Activated naive CD8-positive, alpha-beta T cell treated with anti-CD3 and anti-CD28 coated beads, Interleukin-2, amount 10 ng/mL, durations not matched to agents 7 days and 5 days (primary cell): ENCODE data around the gene IL24. TPM values are rescaled to one million over a fixed set of nuclear protein-coding genes. Genes with fewer than 3 reads are reported as not detected.

ENCODE experiments used
- ATAC-seq: fragments of 150-1000 bp; cut with Tn5 transposase; one replicate; pipeline ENCODE4 v1.10.0; 2021; ENCODE audit warnings: low read depth, moderate library complexity
- POLR2A ChIA-PET: fragments of 350-600 bp; sonication (Branson Sonifier 250); formaldehyde crosslinking; loops from one replicate; lab custom pipeline; 2021; ENCODE audit warnings: antibody characterized with exemption; lab: Charles Lee
- DNase-seq: peaks from one replicate; pipeline ENCODE4 v3.0.0; 2021
- H3K27ac Mint-ChIP-seq: one replicate; pipeline ENCODE4 v1.8.0; 2022; ENCODE audit warnings: mild to moderate bottlenecking, mixed read lengths
- H3K27me3 Mint-ChIP-seq: one replicate; pipeline ENCODE4 v1.8.0; 2022; ENCODE audit warnings: mild to moderate bottlenecking, moderate library complexity, mixed read lengths
- H3K36me3 Mint-ChIP-seq: one replicate; pipeline ENCODE4 v1.8.0; 2021; ENCODE audit warnings: mild to moderate bottlenecking, mixed read lengths
- H3K4me1 Mint-ChIP-seq: one replicate; pipeline ENCODE4 v1.8.0; 2021; ENCODE audit warnings: mixed read lengths
- H3K4me3 Mint-ChIP-seq: one replicate; pipeline ENCODE4 v1.8.0; 2022; ENCODE audit warnings: mild to moderate bottlenecking, moderate library complexity, mixed read lengths
- H3K9me3 Mint-ChIP-seq: one replicate; pipeline ENCODE4 v1.8.0; 2021; ENCODE audit warnings: mixed read lengths
- total RNA-seq, 2 experiments: library from RNA; stranded (reverse); gene quantifications; one replicate each; pipeline ENCODE4 v1.2.3, GENCODE V29; 2021

IL24 gene
- total RNA-seq, 2 experiments from 2014 or later, result not detected

- H3K27ac Mint-ChIP-seq, result no peak overlapping the region
- POLR2A ChIA-PET, result no interaction called here
- H3K9me3 Mint-ChIP-seq, result peaks cover 3% of the 10 kb centered on the region
- DNase-seq, result no peak
- ATAC-seq, result no peak
- H3K4me3 Mint-ChIP-seq, result no peak overlapping the region
- H3K36me3 Mint-ChIP-seq, result peaks cover 2% of the 10 kb centered on the region
- H3K27me3 Mint-ChIP-seq, result no peaks in the 10 kb centered on the region
- H3K4me1 Mint-ChIP-seq, result peaks cover 11% of the 10 kb centered on the region
Observed at GRCh38 chr1:206887701-206888100, 9.5 kb upstream of the IL24 start.

- DNase-seq, result no peak
- POLR2A ChIA-PET, result interaction anchor here (0.6 kb wide), 1 partner anchor 121 kb away, joined by 4 read pairs; no protein-coding TSS in a partner anchor
- H3K4me3 Mint-ChIP-seq, result no peak overlapping the region
- H3K9me3 Mint-ChIP-seq, result peaks cover 3% of the 10 kb centered on the region
- no peak overlapping the region for H3K27ac Mint-ChIP-seq
- no peaks in the 10 kb centered on the region for H3K27me3 Mint-ChIP-seq
- peaks cover 13% of the 10 kb centered on the region for H3K4me1 Mint-ChIP-seq
- peaks cover 2% of the 10 kb centered on the region for H3K36me3 Mint-ChIP-seq
- no peak for ATAC-seq
Observed at GRCh38 chr1:206890125-206891060, 6.8 kb upstream of the IL24 start.

- POLR2A ChIA-PET, result interaction anchor here (0.6 kb wide), 1 partner anchor 120 kb away, joined by 4 read pairs; no protein-coding TSS in a partner anchor
- Mint-ChIP-seq H3K27ac (no peak overlapping the region), H3K4me3 (no peak overlapping the region), H3K27me3 (no peaks in the 10 kb centered on the region), H3K36me3 (peaks cover 2% of the 10 kb centered on the region), H3K9me3 (peaks cover 3% of the 10 kb centered on the region), H3K4me1 (peaks cover 13% of the 10 kb centered on the region)
- ATAC-seq (no peak), DNase-seq (no peak)
Observed at GRCh38 chr1:206891412-206891811, 5.8 kb upstream of the IL24 start.

GRCh38 chr1:206892351-206892984, 4.8 kb upstream of the IL24 start:
- Mint-ChIP-seq H3K36me3 (peaks cover 2% of the 10 kb centered on the region), H3K9me3 (peaks cover 3% of the 10 kb centered on the region), H3K4me3 (no peak overlapping the region), H3K27ac (no peak overlapping the region), H3K27me3 (no peaks in the 10 kb centered on the region), H3K4me1 (peaks cover 13% of the 10 kb centered on the region)
- POLR2A ChIA-PET, result interaction anchor here (0.6 kb wide), 1 partner anchor 252 kb away, joined by 4 read pairs; no protein-coding TSS in a partner anchor
- DNase-seq, result no peak
- no peak for ATAC-seq

- Mint-ChIP-seq H3K9me3 (peaks cover 3% of the 10 kb centered on the region), H3K27ac (no peak overlapping the region), H3K27me3 (no peaks in the 10 kb centered on the region), H3K4me1 (peaks cover 11% of the 10 kb centered on the region), H3K36me3 (no peaks in the 10 kb centered on the region), H3K4me3 (no peak overlapping the region)
- ATAC-seq, result no peak
- DNase-seq, result no peak
- POLR2A ChIA-PET, result no interaction called here
Observed at GRCh38 chr1:206893380-206893779, 3.9 kb upstream of the IL24 start.

- no peak overlapping the region for H3K4me3 Mint-ChIP-seq
- peaks cover 3% of the 10 kb centered on the region for H3K9me3 Mint-ChIP-seq
- H3K36me3 Mint-ChIP-seq, result no peaks in the 10 kb centered on the region
- no peak overlapping the region for H3K27ac Mint-ChIP-seq
- peaks cover 8% of the 10 kb centered on the region for H3K4me1 Mint-ChIP-seq
- ATAC-seq (no peak), DNase-seq (no peak)
- H3K27me3 Mint-ChIP-seq, result no peaks in the 10 kb centered on the region
- POLR2A ChIA-PET, result no interaction called here
Observed at GRCh38 chr1:206895325-206895724, 1.9 kb upstream of the IL24 start.

GRCh38 chr1:206895837-206896242, 1.4 kb upstream of the IL24 start:
- H3K4me1 Mint-ChIP-seq, result peaks cover 5% of the 10 kb centered on the region
- peaks cover 1% of the 10 kb centered on the region for H3K36me3 Mint-ChIP-seq
- POLR2A ChIA-PET, result interaction anchor here (1.2 kb wide), 1 partner anchor 14 kb away, joined by 3 read pairs; no protein-coding TSS in a partner anchor
- DNase-seq (no peak), ATAC-seq (no peak)
- H3K9me3 Mint-ChIP-seq, result peaks cover 3% of the 10 kb centered on the region
- no peaks in the 10 kb centered on the region for H3K27me3 Mint-ChIP-seq
- no peak overlapping the region for H3K4me3 Mint-ChIP-seq
- H3K27ac Mint-ChIP-seq, result no peak overlapping the region

- Mint-ChIP-seq H3K4me1 (peaks cover 2% of the 10 kb centered on the region), H3K9me3 (no peaks in the 10 kb centered on the region), H3K36me3 (peaks cover 3% of the 10 kb centered on the region), H3K27me3 (no peaks in the 10 kb centered on the region), H3K27ac (no peak overlapping the region), H3K4me3 (no peak overlapping the region)
- ATAC-seq (no peak), DNase-seq (no peak)
- POLR2A ChIA-PET, result interaction anchor here (1.0 to 1.2 kb wide), 2 partner anchors 10 to 13 kb away, joined by 3 to 4 read pairs; no protein-coding TSS in a partner anchor
Observed at GRCh38 chr1:206896261-206896660, 982 bp upstream of the IL24 start.

- Mint-ChIP-seq H3K4me1 (peaks cover 2% of the 10 kb centered on the region), H3K27me3 (no peaks in the 10 kb centered on the region), H3K36me3 (peaks cover 4% of the 10 kb centered on the region), H3K27ac (no peak overlapping the region), H3K4me3 (no peak overlapping the region), H3K9me3 (no peaks in the 10 kb centered on the region)
- POLR2A ChIA-PET, result interaction anchor here (0.7 kb wide), 1 partner anchor 138 kb away, joined by 3 read pairs; no protein-coding TSS in a partner anchor
- DNase-seq (no peak), ATAC-seq (no peak)
Observed at GRCh38 chr1:206898089-206898914, 1.1 kb downstream of the IL24 start.

- H3K4me3 Mint-ChIP-seq, result no peak overlapping the region
- H3K36me3 Mint-ChIP-seq, result peaks cover 11% of the 10 kb centered on the region
- H3K4me1 Mint-ChIP-seq, result peaks cover 2% of the 10 kb centered on the region
- no peaks in the 10 kb centered on the region for H3K27me3 Mint-ChIP-seq
- no peak for DNase-seq
- H3K9me3 Mint-ChIP-seq, result no peaks in the 10 kb centered on the region
- POLR2A ChIA-PET, result no interaction called here
- no peak overlapping the region for H3K27ac Mint-ChIP-seq
- ATAC-seq, result no peak
Observed at GRCh38 chr1:206898915-206899431, 1.7 kb downstream of the IL24 start.

- H3K36me3 Mint-ChIP-seq, result peaks cover 19% of the 10 kb centered on the region
- H3K27me3 Mint-ChIP-seq, result no peaks in the 10 kb centered on the region
- POLR2A ChIA-PET, result interaction anchor here (0.6 to 0.7 kb wide), 2 partner anchors 15 to 471 kb away, joined by 3 read pairs; no protein-coding TSS in a partner anchor
- DNase-seq (no peak), ATAC-seq (no peak)
- H3K4me1 Mint-ChIP-seq, result peaks cover 3% of the 10 kb centered on the region
- no peak overlapping the region for H3K4me3 Mint-ChIP-seq
- H3K9me3 Mint-ChIP-seq, result no peaks in the 10 kb centered on the region
- no peak overlapping the region for H3K27ac Mint-ChIP-seq
Observed at GRCh38 chr1:206899717-206900116, 2.5 kb downstream of the IL24 start.

GRCh38 chr1:206900149-206900548, 2.9 kb downstream of the IL24 start:
- Mint-ChIP-seq H3K9me3 (no peaks in the 10 kb centered on the region), H3K27me3 (no peaks in the 10 kb centered on the region), H3K4me1 (peaks cover 7% of the 10 kb centered on the region), H3K4me3 (no peak overlapping the region), H3K27ac (no peak overlapping the region), H3K36me3 (peaks cover 23% of the 10 kb centered on the region)
- ATAC-seq (no peak), DNase-seq (no peak)
- POLR2A ChIA-PET, result interaction anchor here (0.6 to 0.7 kb wide), 2 partner anchors 16 to 472 kb away, joined by 3 read pairs; no protein-coding TSS in a partner anchor
